WERI-Rb-1 (cell line): ENCODE results near the gene GNAO1.

Source experiments
- DNase-seq: peaks from one replicate; pipeline ENCODE4 v3.0.0-alpha.2; 2020
- H3K27ac ChIP-seq: fragments of 250-450 bp; sonication (Bioruptor Pico); 2 replicates; pipeline ENCODE4 v1.5.1; 2020; ENCODE audit warnings: mild to moderate bottlenecking, moderate library complexity
- H3K27me3 ChIP-seq: fragments of 250-450 bp; sonication (Bioruptor Pico); 2 replicates; pipeline ENCODE4 v1.5.1; 2021; ENCODE audit warnings: mild to moderate bottlenecking, low read depth, moderate library complexity; ENCODE audit not compliant: insufficient read depth, severe bottlenecking
- H3K36me3 ChIP-seq: fragments of 250-450 bp; sonication (Bioruptor Pico); 2 replicates; pipeline ENCODE4 v1.5.1; 2020; ENCODE audit warnings: mild to moderate bottlenecking, moderate library complexity
- H3K4me3 ChIP-seq: 2 replicates; pipeline ENCODE4 v1.5.1; 2011; ENCODE audit warnings: low read depth, mild to moderate bottlenecking, control low read depth, low read length
- H3K9me3 ChIP-seq: fragments of 250-450 bp; sonication (Bioruptor Pico); 2 replicates; pipeline ENCODE4 v1.5.1; 2021; ENCODE audit warnings: mild to moderate bottlenecking, moderate library complexity; ENCODE audit not compliant: severe bottlenecking
- CTCF ChIP-seq: IDR thresholded peaks from 2 replicates; pipeline ENCODE4 v1.5.1; 2011; ENCODE audit warnings: low read depth, mild to moderate bottlenecking, control low read depth, inconsistent platforms, low read length

The GNAO1 gene

DNA sequence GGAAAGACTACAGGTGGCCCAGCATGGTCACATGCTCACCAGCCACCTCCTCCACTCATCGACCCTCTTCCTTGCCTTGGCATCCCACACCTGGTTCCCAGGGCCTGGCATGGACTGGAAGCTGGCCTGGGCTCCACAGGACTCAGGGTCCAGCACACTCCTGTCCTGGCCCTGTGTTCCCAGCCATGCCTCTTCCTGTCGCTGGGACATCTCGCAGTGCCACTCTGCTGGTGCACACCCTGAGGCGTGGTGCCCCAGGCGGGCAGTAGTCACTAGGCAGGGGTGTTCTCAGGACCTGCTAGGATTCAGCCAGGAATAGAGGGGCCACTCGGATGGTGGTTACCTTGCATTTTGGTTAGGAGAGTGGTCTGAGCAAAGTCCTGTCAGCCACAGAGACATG, 134.7 kb downstream of the GNAO1 start:
- Histone ChIP-seq H3K27ac (no peak overlapping the region), H3K9me3 (no peaks in the 10 kb centered on the region), H3K27me3 (no peaks in the 10 kb centered on the region), H3K36me3 (no peaks in the 10 kb centered on the region), H3K4me3 (no peak overlapping the region)
- DNase-seq = no peak
- TF ChIP-seq CTCF = no peak

DNA sequence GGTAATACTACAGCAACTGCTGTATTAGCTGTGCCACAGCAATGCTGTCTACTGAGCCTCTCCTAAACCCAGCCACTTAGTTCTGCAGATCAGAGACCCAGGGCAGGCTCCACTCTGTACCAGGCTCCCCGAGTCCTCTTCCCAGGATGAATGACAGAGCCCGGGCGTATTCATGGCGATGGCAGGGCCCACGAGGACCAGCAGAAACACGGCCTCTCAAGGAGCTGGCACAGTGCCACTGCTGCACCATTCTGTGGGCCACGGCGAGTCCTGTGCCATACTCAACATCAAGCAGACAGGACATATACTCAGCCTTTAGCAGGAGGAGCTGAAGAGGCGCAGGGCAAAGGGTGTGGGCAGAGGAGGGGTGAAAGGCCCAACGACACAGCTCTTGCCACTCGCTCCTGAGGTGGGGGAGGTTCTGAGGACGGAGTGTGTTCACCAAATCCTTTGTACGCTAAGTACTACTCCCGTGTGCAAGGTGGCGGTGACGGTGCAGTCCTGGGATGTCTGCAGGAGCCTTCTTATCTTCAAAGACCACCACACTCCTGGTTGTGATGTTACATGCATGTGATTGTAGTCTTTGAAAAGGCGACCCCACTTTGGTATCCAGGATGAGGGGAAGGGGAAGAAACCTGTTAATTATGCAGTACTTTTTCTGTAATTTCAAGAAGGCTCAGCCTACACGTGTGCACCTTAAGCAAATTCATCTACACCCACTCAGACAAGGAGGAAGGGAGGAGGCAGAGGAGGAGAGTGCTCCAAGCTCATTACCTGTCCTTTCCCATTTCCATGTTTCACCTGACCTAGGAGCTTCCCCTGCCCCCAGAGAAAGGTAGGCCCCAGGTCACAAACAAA, 136.0 kb downstream of the GNAO1 start:
- no peaks in the 10 kb centered on the region for H3K9me3 ChIP-seq
- no peak overlapping the region for H3K27ac ChIP-seq
- no peak for TF ChIP-seq CTCF
- no peak for DNase-seq
- H3K27me3 ChIP-seq = no peaks in the 10 kb centered on the region
- H3K36me3 ChIP-seq = peaks cover 4% of the 10 kb centered on the region; the same call in 1 of the 2 replicates
- H3K4me3 ChIP-seq = no peak overlapping the region

GRCh38 chr16:56327929-56328258, 136.6 kb downstream of the GNAO1 start:
- Histone ChIP-seq H3K4me3 (no peak overlapping the region), H3K27me3 (no peaks in the 10 kb centered on the region), H3K9me3 (no peaks in the 10 kb centered on the region), H3K27ac (no peak overlapping the region), H3K36me3 (peaks cover 5% of the 10 kb centered on the region; the same call in 1 of the 2 replicates)
- no peak for TF ChIP-seq CTCF
- DNase-seq = no peak

GRCh38 chr16:56328276-56329022, 137.2 kb downstream of the GNAO1 start:
- H3K27ac ChIP-seq = no peak overlapping the region
- no peak overlapping the region for H3K4me3 ChIP-seq
- H3K36me3 ChIP-seq = peaks cover 5% of the 10 kb centered on the region; the same call in 1 of the 2 replicates
- no peak for TF ChIP-seq CTCF
- DNase-seq = no peak
- H3K9me3 ChIP-seq = no peaks in the 10 kb centered on the region
- no peaks in the 10 kb centered on the region for H3K27me3 ChIP-seq

DNA sequence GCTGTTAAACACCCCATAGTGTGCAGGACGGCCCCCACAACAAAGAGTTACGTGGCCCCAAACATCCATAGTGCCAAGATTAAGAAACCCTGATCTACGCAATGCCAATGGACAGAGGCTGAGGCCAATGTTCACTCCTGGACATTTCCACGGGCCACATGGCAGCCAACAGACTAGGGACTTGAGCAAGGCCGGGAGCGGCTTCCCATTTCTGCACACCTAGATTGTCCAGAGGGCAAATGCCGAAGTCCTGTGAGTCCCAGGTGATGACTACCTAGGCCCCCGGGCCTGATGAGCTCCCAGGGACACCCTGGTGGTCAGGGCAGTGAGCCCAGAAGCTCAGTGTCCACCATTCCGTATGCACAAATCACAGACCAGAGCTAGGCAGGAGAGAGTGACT, 138.6 kb downstream of the GNAO1 start:
- no peak for DNase-seq
- no peak for TF ChIP-seq CTCF
- peaks cover 5% of the 10 kb centered on the region; the same call in 1 of the 2 replicates for H3K36me3 ChIP-seq
- no peaks in the 10 kb centered on the region for H3K27me3 ChIP-seq
- no peak overlapping the region for H3K4me3 ChIP-seq
- no peak overlapping the region for H3K27ac ChIP-seq
- H3K9me3 ChIP-seq = no peaks in the 10 kb centered on the region
